ENCODE measurements around the gene PLCXD3. TPM values are rescaled to one million over a fixed set of nuclear protein-coding genes. Genes with fewer than 3 reads are reported as not detected.

The PLCXD3 gene
- total and polyA plus RNA-seq, 9 donors = 18.7 to 69.5 (median 36.7) TPM

- TF ChIP-seq EP300 (IDR thresholded peaks at IDR 0.05) = no peak
- peak; percentile 36 to 88 (median 72) for TF ChIP-seq CTCF (IDR thresholded peaks at IDR 0.05)
- intact Hi-C loops (cut with DNase I) = loop anchor here in 1 of 4 donors (10.0 kb wide), 1 partner anchor 554 kb away; no protein-coding TSS in a partner anchor
- 15 to 36% (median 19%) methylated on average over 2 of the region's 2 CpGs for WGBS, 3 donors
- Histone ChIP-seq H3K4me1 (ENCODE audit: insufficient read depth) (peaks cover 2% of the 10 kb centered on the region), H3K27me3 (no peaks in the 10 kb centered on the region), H3K36me3 (no peaks in the 10 kb centered on the region), H3K4me3 (no peak overlapping the region), H3K27ac (no peak overlapping the region), H3K9me3 (no peaks in the 10 kb centered on the region)
- peak; percentile 46 to 76 (median 50) for DNase-seq
Observed at GRCh38 chr5:41270423-41271251, 239.8 kb downstream of the PLCXD3 start.

GRCh38 chr5:41268894-41269293 lies 241.5 kb downstream of the PLCXD3 start:
- no peak for DNase-seq
- H3K9me3 ChIP-seq = no peaks in the 10 kb centered on the region
- H3K27me3 ChIP-seq = no peaks in the 10 kb centered on the region
- intact Hi-C loops (cut with DNase I) = loop anchor here in 1 of 4 donors (5.0 kb wide), 1 partner anchor 362 kb away; the partner anchor contains the start of gene C7
- H3K36me3 ChIP-seq = no peaks in the 10 kb centered on the region
- TF ChIP-seq EP300 (IDR thresholded peaks at IDR 0.05) = no peak
- TF ChIP-seq POLR2A (IDR thresholded peaks at IDR 0.05) = no peak
- TF ChIP-seq CTCF (IDR thresholded peaks at IDR 0.05) = no peak
- no peak overlapping the region for H3K27ac ChIP-seq
- H3K4me1 ChIP-seq (ENCODE audit: insufficient read depth) = peaks cover 2% of the 10 kb centered on the region
- no peak overlapping the region for H3K4me3 ChIP-seq
- WGBS, 3 donors = 94 to 100% (median 94%) methylated on average over 1 of the region's 1 CpG

- no peak overlapping the region for H3K4me3 ChIP-seq
- H3K36me3 ChIP-seq = no peaks in the 10 kb centered on the region
- no peak for DNase-seq
- intact Hi-C loops (cut with DNase I) = loop anchor here in 1 of 4 donors (5.0 kb wide), 1 partner anchor 359 kb away; the partner anchor contains the start of gene C7
- H3K27me3 ChIP-seq = no peaks in the 10 kb centered on the region
- WGBS, 3 donors = 60 to 64% (median 64%) methylated on average over 2 of the region's 2 CpGs
- H3K27ac ChIP-seq = no peak overlapping the region
- TF ChIP-seq EP300 (IDR thresholded peaks at IDR 0.05) (no peak), POLR2A (IDR thresholded peaks at IDR 0.05) (no peak), CTCF (IDR thresholded peaks at IDR 0.05) (no peak)
- H3K4me1 ChIP-seq (ENCODE audit: insufficient read depth) = peaks cover 6% of the 10 kb centered on the region
- H3K9me3 ChIP-seq = no peaks in the 10 kb centered on the region
Observed at GRCh38 chr5:41266377-41266776, 244.0 kb downstream of the PLCXD3 start.

GRCh38 chr5:41264019-41264418 lies 246.4 kb downstream of the PLCXD3 start:
- intact Hi-C loops (cut with DNase I) = no loop called here
- Histone ChIP-seq H3K27ac (peak overlapping the region in 1 of 2 donors; percentile 63), H3K4me1 (ENCODE audit: insufficient read depth) (peaks cover 6% of the 10 kb centered on the region), H3K27me3 (no peaks in the 10 kb centered on the region), H3K4me3 (no peak overlapping the region), H3K36me3 (no peaks in the 10 kb centered on the region), H3K9me3 (no peaks in the 10 kb centered on the region)
- peak; percentile 34 to 53 (median 47) for DNase-seq
- no peak for TF ChIP-seq POLR2A (IDR thresholded peaks at IDR 0.05)
- TF ChIP-seq EP300 (IDR thresholded peaks at IDR 0.05) = no peak
- 5 to 6% (median 6%) methylated on average over 3 of the region's 3 CpGs for WGBS, 3 donors

GRCh38 chr5:41263335-41263734 lies 247.1 kb downstream of the PLCXD3 start:
- no peaks in the 10 kb centered on the region for H3K36me3 ChIP-seq
- no peaks in the 10 kb centered on the region for H3K27me3 ChIP-seq
- no peaks in the 10 kb centered on the region for H3K9me3 ChIP-seq
- peak overlapping the region in 1 of 2 donors; percentile 63 for H3K27ac ChIP-seq
- no peak for DNase-seq
- intact Hi-C loops (cut with DNase I) = no loop called here
- WGBS, 3 donors = 45 to 50% (median 47%) methylated on average over 2 of the region's 2 CpGs
- H3K4me1 ChIP-seq (ENCODE audit: insufficient read depth) = peaks cover 6% of the 10 kb centered on the region
- TF ChIP-seq CTCF (IDR thresholded peaks at IDR 0.05) = no peak
- TF ChIP-seq POLR2A (IDR thresholded peaks at IDR 0.05) = no peak
- TF ChIP-seq EP300 (IDR thresholded peaks at IDR 0.05) = no peak
- no peak overlapping the region for H3K4me3 ChIP-seq
